UCSD-AML1 (cell line): Measurements from ENCODE around the gene SYT3.

Source experiments
- DNase-seq: peaks from one replicate; lab custom pipeline; 2025; ENCODE audit not compliant: unreplicated experiment; lab: John Stamatoyannopoulos, UW

The SYT3 gene

DNA sequence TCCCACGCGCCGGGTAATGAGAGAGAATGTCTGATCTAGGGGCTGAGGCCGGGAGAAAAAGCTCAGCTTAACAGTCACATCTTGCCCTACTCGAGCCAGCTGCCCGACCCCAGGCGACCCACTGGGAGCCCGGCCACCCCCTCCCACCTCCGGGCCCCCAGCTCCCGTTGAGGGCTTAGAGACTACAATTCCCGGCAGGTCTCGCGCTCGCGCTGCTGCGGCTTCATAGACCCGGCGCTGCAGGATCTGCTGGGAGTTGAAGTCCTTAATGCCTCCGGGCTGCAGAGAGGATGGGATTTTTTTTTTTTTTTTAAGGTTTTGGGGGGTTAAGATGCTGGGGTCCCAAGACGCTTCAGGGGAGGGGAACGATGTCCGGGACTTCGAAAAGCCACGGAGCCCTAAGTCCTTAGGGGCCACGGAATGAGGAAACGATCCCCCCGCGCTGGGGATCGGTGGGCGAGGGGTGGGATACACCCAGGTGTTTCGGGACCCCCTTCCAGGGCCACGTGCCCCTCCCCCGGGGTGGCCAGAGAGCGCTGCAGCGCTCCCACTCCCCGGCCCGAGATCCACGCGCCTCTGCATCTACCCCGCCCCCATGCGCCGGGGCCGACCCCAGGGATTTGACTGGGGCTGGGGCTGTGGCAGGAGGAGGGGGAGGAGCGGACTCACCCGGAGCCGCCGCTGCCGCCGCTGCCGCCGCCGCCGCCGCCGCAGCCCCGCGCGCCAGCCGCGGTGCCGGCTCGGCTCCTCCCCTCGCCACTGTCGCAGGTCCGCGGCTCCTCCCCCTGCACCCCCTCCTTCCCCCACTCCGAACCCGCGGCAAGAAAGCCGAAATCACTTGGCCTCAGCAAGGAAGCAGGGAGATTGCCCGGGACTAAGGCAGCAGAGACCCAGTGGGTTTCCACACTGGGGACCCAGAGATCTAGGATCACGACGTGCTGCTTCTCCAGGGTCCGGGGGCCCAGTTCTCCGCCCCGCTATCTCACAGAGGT, at the start of gene SYT3:
TSS of gene SYT3 (minus strand) at position 761 of the 992 bp plus-strand sequence. CDS start 2,470 bp downstream, outside the sequence.
- no peak for DNase-seq

- no peak for DNase-seq
Measured at GRCh38 chr19:50688766-50689165, 49.1 kb upstream of the SYT3 start.

DNA sequence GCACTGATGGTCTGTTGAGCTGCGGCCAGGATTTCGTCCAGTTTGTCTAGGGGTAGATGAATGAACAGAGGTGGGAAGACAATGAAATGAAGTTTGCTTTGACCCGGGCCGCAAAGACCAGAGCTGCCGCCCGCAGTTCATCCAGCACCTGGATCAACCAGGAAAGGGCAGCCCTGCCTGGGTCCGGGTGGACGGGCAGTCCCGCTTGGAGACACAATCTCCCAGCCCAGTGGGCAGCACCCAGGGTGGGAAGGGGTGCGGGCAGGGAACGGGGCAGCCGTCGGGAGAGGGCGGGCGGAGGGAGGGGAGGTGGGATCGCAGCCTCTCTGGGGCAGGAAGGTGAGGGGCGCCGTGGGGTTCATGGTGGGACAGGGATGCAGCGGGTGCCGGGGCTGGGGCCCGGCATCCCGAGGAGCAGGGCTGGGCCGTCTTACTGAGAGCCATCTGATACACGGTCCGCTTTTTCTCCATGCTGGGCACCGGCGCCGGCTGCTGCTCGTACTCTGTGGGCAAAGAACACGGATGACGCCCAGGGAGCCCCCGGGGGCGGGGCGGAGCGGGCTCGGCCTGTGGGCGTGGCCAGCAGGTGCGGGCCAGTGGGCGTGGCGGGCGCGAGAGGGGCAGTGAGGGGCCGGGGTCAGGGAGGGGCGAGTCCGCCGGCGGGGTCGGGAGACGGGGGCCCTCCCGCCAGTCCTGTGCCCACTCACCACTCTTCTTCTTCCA, 46.8 kb upstream of the SYT3 start:
- DNase-seq = no peak

GRCh38 chr19:50679177-50680125, 39.8 kb upstream of the SYT3 start:
- DNase-seq = peak; percentile 74

- no peak for DNase-seq
Measured at GRCh38 chr19:50678323-50678722, 38.6 kb upstream of the SYT3 start.

- no peak for DNase-seq
Measured at GRCh38 chr19:50677636-50678035, 38.0 kb upstream of the SYT3 start.

DNA sequence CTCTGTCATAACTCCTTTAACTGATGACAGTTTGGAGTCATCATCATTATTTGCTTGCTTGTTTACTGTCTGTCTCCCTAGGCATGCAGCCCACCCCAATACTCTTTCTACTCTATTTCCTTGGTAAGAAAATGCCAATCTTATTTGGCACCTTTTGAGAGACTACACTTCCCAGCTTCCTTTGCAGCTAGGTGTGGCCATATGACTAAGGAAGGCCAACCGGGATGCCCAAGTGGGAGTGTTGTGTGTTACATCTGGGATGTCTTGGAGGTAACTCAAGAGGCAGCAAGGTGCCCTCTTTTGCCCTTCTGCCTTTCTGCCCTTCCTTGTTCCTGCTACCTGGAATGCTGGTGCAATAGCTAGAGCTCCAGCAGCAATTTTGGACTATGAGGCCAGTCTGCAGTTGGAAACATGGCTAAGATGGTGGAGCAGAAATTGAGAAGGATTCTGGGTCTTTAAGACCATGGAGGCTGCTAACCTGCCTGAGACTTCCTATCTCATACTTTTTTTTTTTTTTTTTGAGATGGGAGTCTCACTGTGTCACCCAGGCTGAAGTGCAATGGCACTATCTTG, 37.0 kb upstream of the SYT3 start:
- no peak for DNase-seq

DNA sequence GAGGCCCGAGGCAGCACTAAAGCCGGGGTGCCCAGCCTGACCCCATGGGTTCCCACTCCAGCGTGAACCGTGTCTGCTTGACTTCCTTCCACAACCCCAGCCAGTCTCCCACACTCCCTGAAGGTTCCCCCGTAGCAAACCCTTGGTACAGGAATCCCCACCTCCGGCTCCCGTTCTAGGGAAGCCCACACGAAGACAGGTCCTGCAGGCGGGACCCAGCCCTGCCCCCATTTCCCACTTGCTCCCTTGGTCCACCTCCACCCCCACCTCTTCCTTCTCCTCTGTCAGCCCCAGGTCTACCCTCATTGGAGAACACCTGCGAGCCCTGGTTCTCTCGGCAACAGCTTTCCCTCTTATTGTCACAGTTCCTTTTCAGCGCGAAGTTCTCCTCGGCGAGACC, 33.4 kb upstream of the SYT3 start:
- DNase-seq = no peak

DNA sequence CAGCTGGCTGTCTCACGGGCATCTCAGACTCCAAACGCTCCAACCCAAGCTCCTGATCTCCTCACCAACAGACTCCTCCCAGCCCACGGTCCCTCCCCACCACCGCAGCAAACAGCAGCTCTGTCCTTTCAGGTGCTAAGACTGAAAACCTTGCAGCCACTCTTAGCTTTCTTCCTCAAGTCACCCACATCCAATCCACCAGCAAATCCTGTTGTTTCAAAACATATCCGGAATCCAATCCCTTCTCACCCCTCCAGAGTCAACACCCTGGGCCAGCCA, 30.4 kb upstream of the SYT3 start:
- no peak for DNase-seq

GRCh38 chr19:50669302-50670101, 29.8 kb upstream of the SYT3 start:
- peak; percentile 52 for DNase-seq

DNA sequence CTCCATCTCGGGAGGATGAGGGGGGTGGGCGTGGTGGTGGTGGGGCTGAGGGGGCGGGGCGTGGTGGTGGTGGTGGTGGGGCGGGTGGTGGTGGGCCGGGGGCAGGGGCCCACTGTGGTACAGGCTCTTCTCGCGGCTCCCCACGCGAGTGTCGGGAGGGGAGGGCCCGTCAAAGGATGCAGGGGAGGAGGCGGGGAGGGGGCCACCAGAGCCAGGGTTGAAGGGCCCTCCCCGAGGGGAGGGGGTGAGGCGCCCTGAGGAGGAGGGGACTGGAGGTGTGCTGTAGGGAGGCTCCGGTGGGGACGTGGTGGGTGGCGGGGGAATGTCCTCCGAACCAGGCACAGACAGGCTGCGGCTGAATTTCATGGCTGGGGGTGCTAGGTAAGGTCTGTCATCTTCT, 29.2 kb upstream of the SYT3 start:
- DNase-seq = no peak

- DNase-seq = no peak
Measured at GRCh38 chr19:50668416-50668815, 28.7 kb upstream of the SYT3 start.

DNA sequence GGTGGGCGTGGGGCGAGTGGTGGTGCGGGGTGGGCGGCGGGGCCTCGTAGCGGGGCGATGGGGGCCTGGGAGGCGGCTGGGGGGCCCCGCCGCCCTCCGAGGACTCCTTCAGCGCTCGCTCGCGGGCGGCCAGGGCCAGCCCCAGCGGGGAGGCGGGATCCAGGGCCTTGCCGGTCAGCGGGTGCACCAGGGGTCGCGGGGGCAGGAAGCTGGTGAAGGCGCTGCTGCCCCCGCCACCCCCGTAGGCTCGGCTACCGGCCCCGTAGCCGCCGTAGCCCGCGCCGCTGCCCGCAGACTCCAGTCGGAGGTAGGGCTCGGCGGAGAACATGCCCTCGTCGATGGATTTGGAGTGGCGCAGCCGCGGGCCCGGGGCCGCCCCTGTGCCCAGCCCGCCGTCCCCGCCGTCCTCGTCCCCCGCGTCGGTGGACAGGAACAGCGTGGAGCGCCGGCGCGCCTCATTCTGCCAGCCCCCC, 28.1 kb upstream of the SYT3 start:
- DNase-seq = no peak

- no peak for DNase-seq
Measured at GRCh38 chr19:50667177-50667758, 27.6 kb upstream of the SYT3 start.

DNA sequence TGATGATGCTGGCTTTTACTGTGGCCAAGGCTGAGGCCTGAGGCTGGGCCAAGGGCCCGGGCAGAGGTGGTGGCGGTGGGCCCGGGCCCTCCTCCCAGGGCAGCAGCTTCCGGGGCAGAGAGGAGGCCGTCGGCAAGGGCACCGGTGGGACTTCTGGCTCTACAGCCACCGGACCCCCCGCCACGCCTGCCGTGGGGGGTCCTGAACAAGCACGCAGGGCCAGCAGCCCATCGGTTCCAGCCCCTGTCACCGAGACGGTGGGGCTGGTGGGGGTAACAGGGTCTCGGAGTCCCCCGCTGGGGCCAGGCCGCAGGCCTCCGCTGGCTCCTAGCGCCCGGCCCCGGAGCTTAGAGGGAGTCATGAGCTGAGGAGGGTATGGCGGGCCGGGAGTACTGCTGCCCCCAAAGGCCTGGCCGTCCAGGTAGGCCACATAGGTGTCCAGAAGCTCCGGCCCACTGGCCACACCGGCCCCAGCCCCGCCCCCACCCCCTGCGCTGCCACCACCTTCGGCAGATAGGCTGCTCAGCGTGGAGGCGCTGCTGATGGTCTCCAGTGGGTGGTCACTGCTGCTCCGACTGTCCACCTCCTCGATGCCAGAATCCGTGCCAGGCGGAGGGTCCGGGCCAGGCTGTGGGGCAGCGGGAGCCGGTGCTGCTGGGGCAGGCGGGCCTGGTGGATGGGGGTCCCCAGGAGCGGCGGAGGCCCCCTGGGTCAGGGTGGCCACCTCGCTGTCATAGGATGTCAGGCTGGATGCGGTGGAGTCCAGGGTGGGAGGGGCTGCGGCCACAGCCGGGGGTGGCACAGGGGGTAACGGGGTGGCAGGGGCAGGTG, 26.9 kb upstream of the SYT3 start:
- no peak for DNase-seq

- no peak for DNase-seq
Measured at GRCh38 chr19:50664204-50664603, 24.5 kb upstream of the SYT3 start.

DNA sequence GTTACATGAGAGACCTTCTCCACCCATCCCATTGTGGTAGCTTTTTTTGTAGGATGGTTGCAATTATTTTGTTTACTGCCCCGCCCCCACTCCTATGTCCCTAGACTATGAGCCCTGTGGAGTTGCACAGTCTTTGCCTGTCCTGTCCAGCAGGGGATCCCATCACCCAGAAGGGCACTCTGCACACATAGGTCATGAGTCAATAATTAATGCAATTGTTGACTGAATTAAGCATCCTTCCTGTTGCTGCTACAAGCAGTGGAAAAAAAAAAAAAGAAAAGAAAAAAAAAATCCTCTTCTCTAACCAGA, 23.8 kb upstream of the SYT3 start:
- DNase-seq = no peak

DNA sequence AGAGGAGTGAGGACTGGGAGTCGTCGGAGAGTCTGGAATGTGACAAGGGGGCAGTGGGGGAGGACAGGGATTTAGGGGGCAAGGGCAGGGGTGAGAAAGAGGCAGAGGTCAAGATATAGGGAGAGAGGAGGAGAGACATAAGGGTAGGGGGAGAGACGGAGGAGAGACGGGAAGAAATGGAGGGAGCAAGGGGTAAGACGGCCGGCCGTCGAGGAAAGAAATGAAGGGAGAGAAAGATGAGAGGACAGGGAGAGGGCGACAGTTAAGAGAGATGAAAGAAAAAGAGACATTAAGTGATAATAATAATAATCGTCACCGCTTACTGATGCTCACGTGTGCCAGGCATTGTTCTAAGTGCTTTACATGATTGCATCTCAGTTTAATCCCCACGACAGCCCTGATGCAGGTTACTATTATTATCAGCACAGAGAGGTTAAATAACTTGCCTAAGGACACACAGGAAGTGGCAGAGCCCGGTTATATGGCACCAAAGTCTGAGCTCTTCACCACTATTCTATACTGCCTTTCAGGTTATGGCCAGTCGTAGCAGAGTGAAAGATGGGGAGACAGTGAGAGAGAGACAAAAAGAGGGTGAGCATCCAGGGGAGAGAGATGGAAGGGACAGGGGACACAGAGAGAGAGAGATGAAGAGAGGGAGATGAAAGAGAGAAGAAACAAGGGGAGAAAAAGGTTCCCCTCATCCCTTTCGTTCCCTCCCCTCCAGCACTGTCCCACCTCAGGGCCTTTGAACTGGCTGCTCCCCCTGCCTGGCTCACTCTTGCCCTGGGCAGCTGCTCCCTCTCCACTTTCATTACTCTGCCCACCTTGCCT, 23.2 kb upstream of the SYT3 start:
- DNase-seq = no peak
